Esophagus (tissue), 2 donors: ENCODE results near the gene PLCB3. TPM values are rescaled to one million over a fixed set of nuclear protein-coding genes. Genes with fewer than 3 reads are reported as not detected.

Experiments used
- H3K27ac ChIP-seq, 2 donors: one replicate each; pipeline ENCODE4 v1.5.1; 2013; ENCODE audit warnings: low read depth in 2 of 2, mild to moderate bottlenecking in 2 of 2, inconsistent platforms in 1 of 2, low read length in 1 of 2, moderate library complexity in 1 of 2
- H3K27me3 ChIP-seq, 2 donors: one replicate each; pipeline ENCODE4 v1.6.1; 2013; ENCODE audit warnings: low read length in 2 of 2, control low read depth in 1 of 2, mild to moderate bottlenecking in 1 of 2; ENCODE audit not compliant: insufficient read depth in 2 of 2, control insufficient read depth in 1 of 2
- H3K36me3 ChIP-seq, 2 donors: one replicate each; pipeline ENCODE4 v1.6.1; 2013; ENCODE audit warnings: low read length in 1 of 2; ENCODE audit not compliant: control insufficient read depth in 2 of 2, insufficient read depth in 2 of 2
- H3K4me1 ChIP-seq, 2 donors: one replicate each; pipeline ENCODE4 v1.6.1; 2013; ENCODE audit warnings: low read length in 1 of 2; ENCODE audit not compliant: control insufficient read depth in 2 of 2, insufficient read depth in 2 of 2
- H3K4me3 ChIP-seq, 2 donors: one replicate each; pipeline ENCODE4 v1.5.1; 2013; ENCODE audit warnings: low read length in 2 of 2, mild to moderate bottlenecking in 2 of 2, low read depth in 1 of 2, moderate library complexity in 1 of 2
- H3K9me3 ChIP-seq, 2 donors: one replicate each; pipeline ENCODE4 v1.6.1; 2013; ENCODE audit warnings: mild to moderate bottlenecking in 2 of 2, low read depth in 1 of 2, low read length in 1 of 2, moderate library complexity in 1 of 2; ENCODE audit not compliant: control insufficient read depth in 2 of 2, insufficient read depth in 1 of 2
- WGBS, 2 donors: extraction: QIAGEN DNeasy Blood & Tissue Kit; methylation state at CpG; one replicate each; pipeline ENCODE4 v1.1.7; 2013; 5-methylcytosine and 5-hydroxymethylcytosine counted together
- polyA plus RNA-seq, 2 donors: library from polyadenylated mRNA; stranded (reverse); fragments of 200-250 nt; gene quantifications; one replicate each; pipeline ENCODE4 v1.2.3, GENCODE V29; 2013
- donor health status: healthy with polysubstance abuse.
- donor health status: Bipolar disorder and iron deficiency.

Gene PLCB3
- polyA plus RNA-seq, 2 donors, result 24.6 to 37.4 TPM

DNA sequence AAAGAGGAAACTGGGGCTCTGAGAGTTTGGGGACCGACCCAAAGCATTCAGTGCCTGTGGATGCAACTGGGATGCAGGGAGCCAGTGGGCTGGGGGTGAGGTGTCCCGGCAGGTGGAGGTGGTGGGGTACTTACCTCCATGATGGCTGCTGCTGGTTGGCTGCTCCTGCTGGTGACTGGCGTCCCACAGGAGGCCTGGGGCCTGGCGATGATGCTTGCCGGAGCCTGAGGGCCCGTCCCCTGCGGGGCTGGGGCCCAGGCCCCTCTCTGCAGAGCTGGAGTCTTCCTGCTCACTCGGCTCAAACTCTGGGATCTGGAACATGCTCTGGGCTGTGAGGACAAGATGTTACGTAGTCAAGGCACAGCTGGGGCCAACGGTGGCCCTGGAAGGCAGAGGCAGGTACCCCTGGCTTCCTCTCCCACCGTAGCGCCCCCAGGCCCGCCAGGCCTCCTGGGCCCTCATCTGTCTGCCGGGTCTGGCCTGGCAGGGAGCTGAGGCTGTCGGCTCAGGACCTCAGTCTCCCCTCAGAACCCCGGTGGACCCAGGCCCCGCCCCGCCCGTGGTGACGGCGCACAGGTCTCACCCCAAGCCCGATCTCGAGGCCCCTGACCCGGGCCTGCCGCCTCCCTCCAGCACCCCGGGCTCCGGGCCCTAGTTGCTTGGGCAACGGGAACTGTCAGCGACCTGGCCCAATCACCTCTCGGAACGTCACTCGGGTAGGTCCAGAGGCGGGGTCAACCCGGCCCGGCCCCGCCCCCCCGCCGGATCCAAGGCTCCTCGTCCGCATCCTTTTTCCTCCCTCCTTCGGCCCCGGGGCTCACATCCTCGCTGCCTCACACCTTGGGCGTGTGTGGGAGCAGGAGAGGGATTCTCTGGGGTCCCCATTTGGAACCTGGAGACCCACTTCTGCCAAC, 33.0 kb downstream of the PLCB3 start, which contains the start of gene BAD:
Gene BAD, minus strand, starts transcription at position 618 of the 914 bp plus-strand sequence. Its CDS starts 297 bp downstream, at position 321.
- Histone ChIP-seq H3K27me3 (no peaks in the 10 kb centered on the region), H3K4me3 (peak within 1 kb of the TSS; percentile 63 to 74), H3K36me3 (peaks cover 0 to 5% of the 10 kb centered on the region in 2 donors), H3K4me1 (peaks cover 6 to 24% of the 10 kb centered on the region in 2 donors), H3K9me3 (no peaks in the 10 kb centered on the region), H3K27ac (peak within 1 kb of the TSS; percentile 95 to 97)
- 2% methylated on average over 38 to 44 of the region's 44 CpGs for WGBS, 2 donors

GRCh38 chr11:64284962-64285884, 33.9 kb downstream of the PLCB3 start, which contains the start of gene GPR137:
Gene GPR137 (plus strand): TSS chr11:64285848. CDS start chr11:64286525, 677 bp downstream.
- 0 to 1% methylated on average over 83 to 102 of the region's 102 CpGs for WGBS, 2 donors
- Histone ChIP-seq H3K36me3 (peaks cover 0 to 5% of the 10 kb centered on the region in 2 donors), H3K4me1 (peaks cover 6 to 24% of the 10 kb centered on the region in 2 donors), H3K27ac (peak within 1 kb of the TSS; percentile 95 to 97), H3K9me3 (no peaks in the 10 kb centered on the region), H3K27me3 (no peaks in the 10 kb centered on the region), H3K4me3 (peak within 1 kb of the TSS; percentile 63 to 74)

DNA sequence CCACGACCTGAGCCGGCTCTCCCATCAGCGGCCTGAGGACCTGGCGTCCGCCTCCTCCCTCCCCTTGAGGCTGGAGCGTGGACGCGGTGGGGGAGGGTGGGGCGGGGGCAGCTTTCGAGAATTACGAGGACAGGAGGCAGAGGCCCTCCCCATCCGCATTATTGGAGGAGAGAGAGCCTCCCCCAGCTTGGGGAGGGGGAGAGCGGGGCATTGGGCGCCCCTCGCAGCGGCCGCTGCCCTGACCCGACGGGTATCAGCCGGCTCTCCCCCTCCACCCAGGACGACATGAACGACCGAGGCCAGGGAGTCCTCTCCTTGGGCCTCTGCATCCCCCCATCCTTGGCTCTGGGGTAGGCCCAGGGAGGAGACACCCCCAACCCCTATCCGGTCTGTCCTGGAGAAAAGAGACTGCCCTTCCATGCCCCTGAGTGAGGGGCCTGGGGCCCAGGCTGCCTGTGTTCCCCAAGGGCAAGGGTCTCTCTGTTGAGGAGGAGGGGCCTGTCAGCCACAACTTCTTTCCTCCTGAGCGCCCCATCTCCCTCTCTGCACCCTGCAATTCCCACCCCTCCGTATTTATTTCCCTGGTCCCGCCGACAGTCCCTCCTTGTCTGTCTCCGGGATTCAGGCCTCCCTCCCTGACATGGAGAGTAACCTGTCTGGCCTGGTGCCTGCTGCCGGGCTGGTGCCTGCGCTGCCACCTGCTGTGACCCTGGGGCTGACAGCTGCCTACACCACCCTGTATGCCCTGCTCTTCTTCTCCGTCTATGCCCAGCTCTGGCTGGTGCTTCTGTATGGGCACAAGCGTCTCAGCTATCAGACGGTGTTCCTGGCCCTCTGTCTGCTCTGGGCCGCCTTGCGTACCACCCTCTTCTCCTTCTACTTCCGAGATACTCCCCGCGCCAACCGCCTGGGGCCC, 34.8 kb downstream of the PLCB3 start:
- H3K27ac ChIP-seq, result peak overlapping the region; percentile 54 to 97
- peaks cover 6 to 24% of the 10 kb centered on the region in 2 donors for H3K4me1 ChIP-seq
- peak overlapping the region; percentile 63 to 74 for H3K4me3 ChIP-seq
- H3K9me3 ChIP-seq, result no peaks in the 10 kb centered on the region
- 21 to 29% methylated on average over 30 to 40 of the region's 40 CpGs for WGBS, 2 donors
- peaks cover 0 to 5% of the 10 kb centered on the region in 2 donors for H3K36me3 ChIP-seq
- H3K27me3 ChIP-seq, result peaks cover 0 to 2% of the 10 kb centered on the region in 2 donors

GRCh38 chr11:64286801-64287159, 35.5 kb downstream of the PLCB3 start:
- WGBS, 2 donors, result 82 to 84% methylated on average over 9 of the region's 9 CpGs
- Histone ChIP-seq H3K4me1 (peaks cover 9 to 26% of the 10 kb centered on the region in 2 donors), H3K36me3 (peaks cover 0 to 5% of the 10 kb centered on the region in 2 donors), H3K4me3 (no peak overlapping the region), H3K27ac (no peak overlapping the region), H3K9me3 (no peaks in the 10 kb centered on the region), H3K27me3 (peaks cover 0 to 7% of the 10 kb centered on the region in 2 donors)

DNA sequence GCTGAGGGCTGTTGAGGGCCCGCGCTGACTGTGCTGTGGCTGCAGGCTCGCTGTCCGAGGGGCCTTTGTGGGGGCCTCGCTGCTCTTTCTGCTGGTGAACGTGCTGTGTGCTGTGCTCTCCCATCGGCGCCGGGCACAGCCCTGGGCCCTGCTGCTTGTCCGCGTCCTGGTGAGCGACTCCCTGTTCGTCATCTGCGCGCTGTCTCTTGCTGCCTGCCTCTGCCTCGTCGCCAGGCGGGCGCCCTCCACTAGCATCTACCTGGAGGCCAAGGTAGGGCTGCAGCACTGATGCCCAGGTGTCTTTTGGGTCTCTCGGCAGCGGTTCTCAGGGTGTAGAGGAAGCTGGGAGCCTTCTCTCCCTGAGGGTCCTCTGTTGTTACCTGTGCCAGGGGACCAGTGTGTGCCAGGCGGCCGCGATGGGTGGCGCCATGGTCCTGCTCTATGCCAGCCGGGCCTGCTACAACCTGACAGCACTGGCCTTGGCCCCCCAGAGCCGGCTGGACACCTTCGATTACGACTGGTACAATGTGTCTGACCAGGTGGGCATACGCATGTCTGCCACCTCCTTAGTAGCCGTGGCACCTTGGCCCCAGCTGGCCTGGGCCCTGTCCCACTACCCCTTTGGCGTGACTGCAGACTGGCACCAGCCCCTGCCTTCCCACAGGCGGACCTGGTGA, 36.5 kb downstream of the PLCB3 start:
- H3K9me3 ChIP-seq, result no peaks in the 10 kb centered on the region
- WGBS, 2 donors, result 93 to 94% methylated on average over 33 of the region's 33 CpGs

DNA sequence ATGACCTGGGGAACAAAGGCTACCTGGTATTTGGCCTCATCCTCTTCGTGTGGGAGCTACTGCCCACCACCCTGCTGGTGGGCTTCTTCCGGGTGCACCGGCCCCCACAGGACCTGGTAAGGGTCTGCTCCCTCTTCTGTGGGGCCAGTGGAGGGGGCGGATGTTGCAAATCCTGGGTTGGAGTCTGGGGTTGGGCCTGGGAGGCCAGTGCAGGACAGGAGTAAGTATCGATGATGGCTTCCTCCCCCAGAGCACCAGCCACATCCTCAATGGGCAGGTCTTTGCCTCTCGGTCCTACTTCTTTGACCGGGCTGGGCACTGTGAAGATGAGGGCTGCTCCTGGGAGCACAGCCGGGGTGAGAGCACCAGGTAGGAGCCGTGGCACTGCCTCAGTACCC, 37.0 kb downstream of the PLCB3 start:
- Histone ChIP-seq H3K4me3 (no peak overlapping the region), H3K4me1 (peaks cover 11 to 25% of the 10 kb centered on the region in 2 donors), H3K9me3 (no peaks in the 10 kb centered on the region), H3K36me3 (peaks cover 0 to 2% of the 10 kb centered on the region in 2 donors), H3K27ac (no peak overlapping the region), H3K27me3 (peaks cover 0 to 21% of the 10 kb centered on the region in 2 donors)
- 91 to 92% methylated on average over 9 of the region's 9 CpGs for WGBS, 2 donors

More for the DNA sequence above, 36.5 kb downstream of the PLCB3 start:
- H3K36me3 ChIP-seq, result peaks cover 0 to 2% of the 10 kb centered on the region in 2 donors
- peaks cover 0 to 17% of the 10 kb centered on the region in 2 donors for H3K27me3 ChIP-seq
- peaks cover 11 to 28% of the 10 kb centered on the region in 2 donors for H3K4me1 ChIP-seq
- no peak overlapping the region for H3K27ac ChIP-seq
- no peak overlapping the region for H3K4me3 ChIP-seq

DNA sequence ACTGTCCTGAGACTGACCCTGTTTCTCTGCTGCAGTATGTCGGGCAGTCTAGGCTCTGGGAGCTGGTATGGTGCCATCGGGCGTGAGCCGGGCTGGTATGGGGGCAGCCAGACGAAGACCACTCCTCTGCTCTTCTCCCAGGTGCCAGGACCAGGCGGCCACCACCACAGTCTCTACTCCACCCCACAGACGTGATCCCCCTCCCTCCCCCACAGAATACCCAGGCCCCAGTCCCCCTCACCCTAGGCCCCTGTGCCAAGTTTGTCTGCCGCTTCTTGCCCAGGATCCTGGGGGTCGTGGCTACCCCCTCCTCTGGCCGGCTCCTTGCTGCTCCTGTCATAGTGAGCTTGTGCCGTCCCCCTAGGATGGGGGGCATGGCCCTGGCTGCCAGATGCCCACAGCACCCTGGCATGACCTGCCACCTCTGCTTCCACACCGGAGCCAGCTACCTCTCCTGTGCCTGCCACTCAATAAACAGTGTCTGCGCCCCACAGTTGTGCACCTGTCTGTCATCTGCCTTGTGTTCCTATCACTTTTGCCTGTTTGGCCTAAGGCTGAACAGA, 37.8 kb downstream of the PLCB3 start:
- Histone ChIP-seq H3K9me3 (no peaks in the 10 kb centered on the region), H3K4me3 (no peak overlapping the region), H3K27ac (no peak overlapping the region), H3K27me3 (peaks cover 0 to 21% of the 10 kb centered on the region in 2 donors), H3K4me1 (peaks cover 11 to 19% of the 10 kb centered on the region in 2 donors), H3K36me3 (peaks cover 0 to 2% of the 10 kb centered on the region in 2 donors)
- WGBS, 2 donors, result 90 to 91% methylated on average over 13 of the region's 13 CpGs
